HepG2 (cell line): ENCODE results near the gene TNFRSF6B. TPM values are rescaled to one million over a fixed set of nuclear protein-coding genes. Genes with fewer than 3 reads are reported as not detected.

ENCODE experiments used
- HOXA9 ChIP-seq: sonication (generic); formaldehyde crosslinking; IDR thresholded peaks from 2 replicates; pipeline ENCODE4 v1.8.1; 2022; ENCODE audit warnings: missing genetic modification reagents, mild to moderate bottlenecking, moderate library complexity, borderline replicate concordance
- KDM1A ChIP-seq: IDR thresholded peaks from 2 replicates; pipeline ENCODE4 v1.6.1; 2016; ENCODE audit warnings: missing compliant biosample characterization
- MED1 ChIP-seq: sonication (generic); formaldehyde crosslinking; IDR thresholded peaks from 2 replicates; pipeline ENCODE4 v1.4.0; 2020; ENCODE audit warnings: missing genetic modification reagents
- NFE2 ChIP-seq: sonication (generic); formaldehyde crosslinking; IDR thresholded peaks from 2 replicates; pipeline ENCODE4 v1.4.0; 2020; ENCODE audit warnings: missing genetic modification reagents
- NFIB ChIP-seq: sonication (generic); formaldehyde crosslinking; IDR thresholded peaks from 2 replicates; pipeline ENCODE4 v1.9.0; 2021; ENCODE audit warnings: missing genetic modification reagents, mild to moderate bottlenecking, borderline replicate concordance
- PPARG ChIP-seq: conservative IDR thresholded peaks from 2 replicates; pipeline ENCODE4 v1.6.1; 2016; ENCODE audit warnings: missing biosample characterization, missing genetic modification reagents
- REST ChIP-seq, 2 experiments: IDR thresholded peaks; 2 replicates each; pipeline ENCODE4 v1.6.1; 2011 to 2012; ENCODE audit warnings: low read length in 2 of 2, borderline replicate concordance in 1 of 2, low read depth in 1 of 2, mild to moderate bottlenecking in 1 of 2, moderate library complexity in 1 of 2
- SNAPC2 ChIP-seq: sonication (generic); formaldehyde crosslinking; IDR thresholded peaks from 2 replicates; pipeline ENCODE4 v1.8.1; 2022; ENCODE audit warnings: mild to moderate bottlenecking, missing genetic modification reagents
- TCF7 ChIP-seq: sonication (generic); IDR thresholded peaks from 2 replicates; pipeline ENCODE4 v1.6.1; 2016; ENCODE audit warnings: antibody characterized with exemption, low read depth
- ZBTB37 ChIP-seq: sonication (generic); formaldehyde crosslinking; IDR thresholded peaks from 2 replicates; pipeline ENCODE4 v1.4.0; 2020; ENCODE audit warnings: mild to moderate bottlenecking, missing genetic modification reagents
- ZNF329 ChIP-seq: sonication (generic); formaldehyde crosslinking; IDR thresholded peaks from 2 replicates; pipeline ENCODE4 v1.9.0; 2021; ENCODE audit warnings: low read depth, mild to moderate bottlenecking, missing genetic modification reagents
- ZNF556 ChIP-seq: sonication (generic); formaldehyde crosslinking; IDR thresholded peaks from 2 replicates; pipeline ENCODE4 v1.4.0; 2020; ENCODE audit warnings: mild to moderate bottlenecking, missing genetic modification reagents, borderline replicate concordance
- ZUFSP ChIP-seq: sonication (generic); formaldehyde crosslinking; IDR thresholded peaks from 2 replicates; pipeline ENCODE4 v1.9.0; 2021; ENCODE audit warnings: missing genetic modification reagents, mild to moderate bottlenecking, borderline replicate concordance
- polyA plus RNA-seq, 8 experiments: library from polyadenylated mRNA; depleted of rRNA in 3 of 8; stranded (reverse) in 7 of 8; unstranded in 1 of 8; fragments of >200 nt; fragmentation: Illumina TruSeq in 4 of 8; extraction: Trizol in 4 of 8; gene quantifications; 2 replicates each; pipeline versions ENCODE4 v1.2.1 to v1.2.3, GENCODE V29; 2011 to 2016; ENCODE audit warnings: low read depth in 4 of 8, missing spikeins in 1 of 8, mixed read lengths in 1 of 8; ENCODE audit not compliant: insufficient read depth in 1 of 8
- total RNA-seq, 5 experiments: library from RNA; depleted of rRNA; stranded (reverse); fragments of >200 nt; fragmentation: Illumina TruSeq; extraction: Trizol; gene quantifications; 2 replicates each; pipeline ENCODE4 v1.2.3, GENCODE V29; 2016; ENCODE audit warnings: low read depth in 1 of 5
- TF ChIP-seq, protein P1 (sequence below): sonication (generic); formaldehyde crosslinking; IDR thresholded peaks from 2 replicates; pipeline ENCODE4 v1.5.0; 2020; ENCODE audit warnings: mild to moderate bottlenecking, missing genetic modification reagents

TNFRSF6B gene
- total and polyA plus RNA-seq, 2 of the 13 experiments (the other 11 are each of a cell fraction or from before 2014, with no cell fraction given) = 0.24 TPM; not detected in 1

GRCh38 chr20:63744574-63745423 is 48.3 kb downstream of the TNFRSF6B start (continued):
- TF ChIP-seq, protein P1, sequence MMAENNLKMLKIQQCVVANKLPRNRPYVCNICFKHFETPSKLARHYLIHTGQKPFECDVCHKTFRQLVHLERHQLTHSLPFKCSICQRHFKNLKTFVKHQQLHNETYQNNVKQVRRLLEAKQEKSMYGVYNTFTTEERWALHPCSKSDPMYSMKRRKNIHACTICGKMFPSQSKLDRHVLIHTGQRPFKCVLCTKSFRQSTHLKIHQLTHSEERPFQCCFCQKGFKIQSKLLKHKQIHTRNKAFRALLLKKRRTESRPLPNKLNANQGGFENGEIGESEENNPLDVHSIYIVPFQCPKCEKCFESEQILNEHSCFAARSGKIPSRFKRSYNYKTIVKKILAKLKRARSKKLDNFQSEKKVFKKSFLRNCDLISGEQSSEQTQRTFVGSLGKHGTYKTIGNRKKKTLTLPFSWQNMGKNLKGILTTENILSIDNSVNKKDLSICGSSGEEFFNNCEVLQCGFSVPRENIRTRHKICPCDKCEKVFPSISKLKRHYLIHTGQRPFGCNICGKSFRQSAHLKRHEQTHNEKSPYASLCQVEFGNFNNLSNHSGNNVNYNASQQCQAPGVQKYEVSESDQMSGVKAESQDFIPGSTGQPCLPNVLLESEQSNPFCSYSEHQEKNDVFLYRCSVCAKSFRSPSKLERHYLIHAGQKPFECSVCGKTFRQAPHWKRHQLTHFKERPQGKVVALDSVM = no peak
- TF ChIP-seq NFIB (CRISPR knock-in tag) (no peak), ZNF556 (CRISPR knock-in tag) (peak; percentile 63; the same call in 1 of the 2 replicates), ZUFSP (CRISPR knock-in tag) (no peak), REST (IDR thresholded peaks at IDR 0.05; ENCODE audit: borderline replicate concordance in 1 of 2, low read depth in 1 of 2, low read length in 2 of 2) (no peak), TCF7 (no peak), ZBTB37 (CRISPR knock-in tag) (no peak), PPARG (CRISPR knock-in tag) (no peak), ZNF329 (no peak), NFE2 (no peak), MED1 (CRISPR knock-in tag) (no peak), KDM1A (CRISPR knock-in tag) (no peak), HOXA9 (CRISPR knock-in tag) (no peak), SNAPC2 (CRISPR knock-in tag) (no peak)
